ENCODE measurements around the gene EEFSEC. TPM values are rescaled to one million over a fixed set of nuclear protein-coding genes. Genes with fewer than 3 reads are reported as not detected.
A peak's percentile ranks its signal among the peaks of the same experiment; 100 is the strongest.
"Not testable (repeated sequence)": the region's sequence is repeated elsewhere in the genome, so short reads cannot be mapped to it uniquely, and the experiment has no call there.

Gene EEFSEC
- total RNA-seq, 2 donors from 2014 or later, result 14.0 to 14.7 TPM

DNA sequence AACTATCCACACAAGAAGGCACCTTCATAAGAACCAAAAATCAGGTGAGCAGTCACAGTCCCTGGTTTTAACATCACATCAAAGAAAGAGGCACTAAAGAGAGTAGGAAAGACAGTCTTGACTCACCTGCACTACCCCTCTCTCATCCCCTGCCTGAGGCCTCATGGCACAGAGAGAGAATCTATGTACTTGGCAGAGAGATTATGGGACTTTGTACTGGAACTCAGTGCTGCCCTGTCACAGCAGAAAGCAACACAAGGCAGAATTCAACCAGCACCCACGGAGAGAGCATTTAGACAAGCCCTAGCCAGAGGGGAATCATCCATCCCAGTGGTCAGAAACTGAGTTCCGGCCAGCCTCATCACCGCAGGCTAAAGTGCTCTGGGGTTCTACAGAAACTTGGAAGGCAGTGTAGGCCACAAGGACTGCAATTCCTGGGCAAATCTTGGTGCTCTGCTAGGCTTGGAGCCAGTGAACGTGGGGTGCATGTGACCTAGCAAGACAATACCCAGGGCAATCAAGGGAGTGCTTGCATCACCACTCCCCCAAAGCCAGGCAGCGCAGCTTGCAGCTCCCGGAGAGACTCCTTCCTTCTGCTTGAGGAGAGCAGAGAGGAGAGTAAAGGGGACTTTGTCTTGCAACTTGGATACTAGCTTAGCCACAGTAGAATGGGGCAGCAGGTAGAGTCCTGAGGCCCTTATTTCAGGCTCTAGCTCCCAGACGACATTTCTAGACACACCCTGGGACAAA is 21.2 kb upstream of the EEFSEC start:
- Mint-ChIP-seq H3K27ac (no peak overlapping the region), H3K4me1 (no peaks in the 10 kb centered on the region), H3K4me3 (no peak overlapping the region), H3K36me3 (ENCODE audit: low read depth) (peaks cover 3% of the 10 kb centered on the region), H3K27me3 (peaks cover 5% of the 10 kb centered on the region)
- no peak for ATAC-seq
- H3K9me3 ChIP-seq (ENCODE audit: control insufficient read depth, low read length, poor library complexity, severe bottlenecking), result no peaks in the 10 kb centered on the region
- no peak for DNase-seq

DNA sequence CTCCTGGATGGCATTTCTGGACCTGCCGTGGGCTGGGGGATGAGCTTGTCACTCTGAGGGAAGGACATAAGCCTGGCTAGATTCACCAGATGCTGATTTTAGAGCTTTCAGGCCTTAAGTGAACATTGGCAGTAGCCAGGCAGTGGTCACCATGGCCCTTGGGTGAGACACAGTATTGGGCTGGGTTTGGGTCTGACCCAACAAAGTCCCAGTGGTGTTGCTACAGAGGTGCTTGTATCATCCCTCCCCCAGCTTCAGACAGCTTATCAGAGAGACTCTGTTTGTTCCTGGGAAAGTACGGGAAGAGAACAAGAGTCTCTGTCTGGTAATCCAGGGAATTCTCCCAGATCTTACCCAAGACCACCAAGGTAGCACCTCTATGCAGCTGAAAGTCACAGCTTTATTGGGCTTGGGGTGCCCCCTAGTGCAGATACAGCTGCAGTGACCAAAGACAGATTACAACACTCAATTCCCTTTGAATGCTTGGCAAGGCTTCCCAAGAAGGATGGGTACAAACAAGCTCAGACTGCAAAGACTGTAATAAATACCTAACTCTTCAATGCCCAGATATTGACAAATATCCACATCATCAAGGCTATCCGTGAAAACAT is 19.9 kb upstream of the EEFSEC start:
- H3K27me3 Mint-ChIP-seq, result peaks cover 5% of the 10 kb centered on the region
- H3K27ac Mint-ChIP-seq, result no peak overlapping the region
- ATAC-seq (peak; percentile 71), DNase-seq (peak in 2 of 3 donors; percentile 19 to 43)
- H3K4me3 Mint-ChIP-seq, result no peak overlapping the region
- no peaks in the 10 kb centered on the region for H3K4me1 Mint-ChIP-seq
- peaks cover 3% of the 10 kb centered on the region for H3K36me3 Mint-ChIP-seq (ENCODE audit: low read depth)
- H3K9me3 ChIP-seq (ENCODE audit: control insufficient read depth, low read length, poor library complexity, severe bottlenecking), result no peaks in the 10 kb centered on the region

DNA sequence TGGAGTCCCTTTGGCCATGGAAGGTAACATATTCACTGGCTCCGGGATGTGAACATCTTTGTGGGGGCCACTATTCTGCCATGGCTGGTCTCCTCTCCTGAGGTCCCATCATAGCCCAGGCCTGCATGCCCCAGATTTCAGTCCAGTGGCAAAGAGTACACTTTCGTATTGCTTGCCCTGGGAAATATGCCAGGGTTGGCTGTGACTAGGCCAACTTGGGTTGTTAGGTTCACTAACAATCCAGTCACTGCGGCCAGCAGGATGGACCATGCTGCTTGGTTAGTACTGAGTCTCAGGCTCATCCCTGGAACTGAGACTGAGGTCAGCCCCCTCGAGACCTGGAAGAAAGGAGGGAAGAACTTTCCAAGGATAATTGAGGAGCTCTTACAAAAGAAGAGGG is 9.8 kb upstream of the EEFSEC start:
- H3K4me1 Mint-ChIP-seq, result no peaks in the 10 kb centered on the region
- no peak overlapping the region for H3K27ac Mint-ChIP-seq
- H3K9me3 ChIP-seq (ENCODE audit: control insufficient read depth, low read length, poor library complexity, severe bottlenecking), result no peaks in the 10 kb centered on the region
- no peak for DNase-seq
- peaks cover 7% of the 10 kb centered on the region for H3K36me3 Mint-ChIP-seq (ENCODE audit: low read depth)
- H3K4me3 Mint-ChIP-seq, result no peak overlapping the region
- no peak for ATAC-seq
- H3K27me3 Mint-ChIP-seq, result no peaks in the 10 kb centered on the region

DNA sequence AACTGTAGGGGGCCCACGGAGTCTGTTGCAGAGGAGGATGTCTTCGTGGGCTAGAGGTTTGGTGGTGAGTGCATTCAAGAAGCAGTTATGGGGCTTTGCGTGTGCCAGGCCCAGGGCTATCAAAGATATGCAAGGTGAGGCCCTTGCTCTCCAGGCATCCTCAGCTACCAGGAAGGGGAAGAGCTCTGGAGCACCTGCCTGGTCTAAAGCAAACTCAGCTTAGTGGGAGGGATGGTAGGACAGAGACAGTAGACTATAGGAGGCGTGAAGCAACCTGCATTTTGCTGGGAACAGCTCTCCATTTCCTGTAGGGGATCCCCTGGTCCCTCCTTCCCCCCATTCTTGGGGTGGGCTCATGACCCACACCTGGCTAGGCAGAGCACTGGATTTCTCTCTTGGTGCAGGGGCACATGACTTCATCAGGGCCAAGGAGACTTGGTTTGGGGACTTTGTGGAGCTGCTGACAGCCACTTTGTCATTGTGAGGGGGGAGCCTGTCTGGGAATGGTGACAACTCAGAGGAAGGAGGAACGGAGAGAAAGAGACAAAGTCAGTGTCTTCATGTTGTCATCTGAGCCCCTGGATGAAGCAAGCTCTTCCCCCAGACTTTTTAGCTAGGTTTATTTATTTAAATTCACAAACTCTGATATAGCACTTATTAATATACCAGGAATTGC is 8.6 kb upstream of the EEFSEC start:
- Mint-ChIP-seq H3K27ac (no peak overlapping the region), H3K27me3 (no peaks in the 10 kb centered on the region), H3K4me1 (no peaks in the 10 kb centered on the region), H3K36me3 (ENCODE audit: low read depth) (peaks cover 7% of the 10 kb centered on the region), H3K4me3 (no peak overlapping the region)
- no peak for DNase-seq
- no peaks in the 10 kb centered on the region for H3K9me3 ChIP-seq (ENCODE audit: control insufficient read depth, low read length, poor library complexity, severe bottlenecking)
- ATAC-seq, result no peak

DNA sequence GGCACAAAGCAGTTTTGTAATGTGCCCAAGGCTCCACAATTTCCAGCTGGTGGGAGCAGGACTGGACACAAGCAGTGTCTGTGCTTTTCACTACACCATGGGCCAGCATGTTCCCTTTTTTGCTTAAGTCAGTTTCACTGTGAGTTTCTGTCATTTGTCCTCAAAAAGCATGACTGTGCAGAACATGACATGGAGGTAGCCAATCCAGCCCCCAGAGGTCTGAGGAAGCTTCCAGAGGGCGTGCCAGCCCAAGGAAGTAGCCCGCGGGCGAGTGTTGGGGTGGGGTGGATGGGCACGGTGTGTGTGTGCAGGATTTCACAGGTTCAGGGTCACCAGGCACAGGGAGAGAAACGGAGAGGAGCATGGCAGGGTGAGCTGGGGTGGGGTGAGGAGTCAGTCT is 8.0 kb upstream of the EEFSEC start:
- ATAC-seq (peak; percentile 16), DNase-seq (no peak)
- no peaks in the 10 kb centered on the region for H3K27me3 Mint-ChIP-seq
- H3K36me3 Mint-ChIP-seq (ENCODE audit: low read depth), result peaks cover 7% of the 10 kb centered on the region
- no peak overlapping the region for H3K27ac Mint-ChIP-seq
- no peaks in the 10 kb centered on the region for H3K9me3 ChIP-seq (ENCODE audit: control insufficient read depth, low read length, poor library complexity, severe bottlenecking)
- peaks cover 3% of the 10 kb centered on the region for H3K4me1 Mint-ChIP-seq
- no peak overlapping the region for H3K4me3 Mint-ChIP-seq

DNA sequence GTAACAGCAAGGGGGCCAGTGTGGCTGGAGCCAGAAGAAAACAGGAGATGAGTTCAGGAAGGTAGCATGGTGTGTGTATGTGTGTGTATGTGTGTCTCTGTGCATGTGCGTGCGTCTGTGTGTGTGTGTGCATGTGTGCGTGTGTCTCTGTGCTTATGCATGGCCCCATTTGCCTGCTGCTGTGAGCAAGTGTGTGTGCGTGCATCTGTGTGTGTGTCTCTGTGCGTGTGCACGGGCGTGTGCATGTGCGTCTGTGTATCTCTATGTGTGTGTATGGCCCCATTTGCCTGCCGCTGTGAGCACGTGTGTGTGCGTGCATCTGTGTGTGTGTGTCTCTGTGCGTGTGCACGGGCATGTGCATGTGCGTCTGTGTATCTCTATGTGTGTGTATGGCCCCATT is 7.1 kb upstream of the EEFSEC start:
- Mint-ChIP-seq H3K27me3 (no peaks in the 10 kb centered on the region), H3K4me3 (no peak overlapping the region), H3K36me3 (ENCODE audit: low read depth) (peaks cover 7% of the 10 kb centered on the region), H3K4me1 (peaks cover 3% of the 10 kb centered on the region), H3K27ac (no peak overlapping the region)
- no peak for DNase-seq
- no peaks in the 10 kb centered on the region for H3K9me3 ChIP-seq (ENCODE audit: control insufficient read depth, low read length, poor library complexity, severe bottlenecking)
- ATAC-seq, result no peak

DNA sequence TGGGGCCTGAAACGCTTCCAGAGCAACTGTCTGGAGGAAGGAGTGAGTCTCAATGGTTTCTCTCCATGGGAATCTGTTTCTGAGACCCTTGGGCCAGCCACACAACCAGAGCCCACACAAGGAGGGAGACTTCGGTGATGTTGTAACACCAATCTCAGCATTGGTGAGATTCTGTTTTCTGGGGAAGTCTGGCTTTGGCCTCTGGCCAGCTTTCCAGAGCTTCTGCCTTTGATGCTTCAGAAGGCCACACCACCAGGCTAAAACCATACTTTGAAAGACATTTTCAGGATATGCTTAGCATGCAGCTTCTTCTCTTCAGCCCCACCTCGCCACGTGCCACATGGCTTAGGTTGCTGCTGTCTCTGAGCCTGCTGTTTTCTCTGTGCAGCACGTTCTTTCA is 3.6 kb upstream of the EEFSEC start:
- Mint-ChIP-seq H3K36me3 (ENCODE audit: low read depth) (peaks cover 10% of the 10 kb centered on the region), H3K4me3 (no peak overlapping the region), H3K4me1 (peaks cover 9% of the 10 kb centered on the region), H3K27ac (no peak overlapping the region), H3K27me3 (no peaks in the 10 kb centered on the region)
- no peaks in the 10 kb centered on the region for H3K9me3 ChIP-seq (ENCODE audit: control insufficient read depth, low read length, poor library complexity, severe bottlenecking)
- no peak for ATAC-seq
- DNase-seq, result no peak

DNA sequence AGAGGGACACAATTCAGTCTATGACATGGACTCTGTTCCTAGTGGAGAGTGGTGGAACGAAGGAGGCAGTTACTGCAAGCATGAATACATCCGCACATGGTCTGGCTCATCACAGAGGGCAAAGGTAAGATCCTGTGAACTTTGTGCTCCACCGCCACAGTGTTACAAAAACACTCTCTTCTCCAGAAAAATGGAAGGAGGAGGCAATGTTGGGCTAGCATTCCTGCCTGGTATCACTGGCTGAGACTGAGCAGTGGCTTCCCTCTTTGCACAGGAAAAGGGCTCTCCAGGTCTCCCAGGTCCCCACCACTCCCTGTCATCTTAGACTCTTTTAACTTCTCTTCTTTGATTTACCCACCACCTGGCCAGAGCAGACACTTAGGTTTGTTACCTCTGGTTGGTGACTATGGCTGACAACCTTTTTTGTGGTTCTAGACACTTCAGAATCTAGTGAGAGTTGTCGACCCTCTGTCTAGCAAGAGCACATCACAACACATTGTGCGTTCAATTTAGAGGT is 1.5 kb upstream of the EEFSEC start:
- no peak overlapping the region for H3K4me3 Mint-ChIP-seq
- no peaks in the 10 kb centered on the region for H3K9me3 ChIP-seq (ENCODE audit: control insufficient read depth, low read length, poor library complexity, severe bottlenecking)
- H3K27ac Mint-ChIP-seq, result peak overlapping the region; percentile 62
- H3K36me3 Mint-ChIP-seq (ENCODE audit: low read depth), result peaks cover 5% of the 10 kb centered on the region
- H3K27me3 Mint-ChIP-seq, result no peaks in the 10 kb centered on the region
- peaks cover 15% of the 10 kb centered on the region for H3K4me1 Mint-ChIP-seq
- DNase-seq (no peak), ATAC-seq (no peak)

DNA sequence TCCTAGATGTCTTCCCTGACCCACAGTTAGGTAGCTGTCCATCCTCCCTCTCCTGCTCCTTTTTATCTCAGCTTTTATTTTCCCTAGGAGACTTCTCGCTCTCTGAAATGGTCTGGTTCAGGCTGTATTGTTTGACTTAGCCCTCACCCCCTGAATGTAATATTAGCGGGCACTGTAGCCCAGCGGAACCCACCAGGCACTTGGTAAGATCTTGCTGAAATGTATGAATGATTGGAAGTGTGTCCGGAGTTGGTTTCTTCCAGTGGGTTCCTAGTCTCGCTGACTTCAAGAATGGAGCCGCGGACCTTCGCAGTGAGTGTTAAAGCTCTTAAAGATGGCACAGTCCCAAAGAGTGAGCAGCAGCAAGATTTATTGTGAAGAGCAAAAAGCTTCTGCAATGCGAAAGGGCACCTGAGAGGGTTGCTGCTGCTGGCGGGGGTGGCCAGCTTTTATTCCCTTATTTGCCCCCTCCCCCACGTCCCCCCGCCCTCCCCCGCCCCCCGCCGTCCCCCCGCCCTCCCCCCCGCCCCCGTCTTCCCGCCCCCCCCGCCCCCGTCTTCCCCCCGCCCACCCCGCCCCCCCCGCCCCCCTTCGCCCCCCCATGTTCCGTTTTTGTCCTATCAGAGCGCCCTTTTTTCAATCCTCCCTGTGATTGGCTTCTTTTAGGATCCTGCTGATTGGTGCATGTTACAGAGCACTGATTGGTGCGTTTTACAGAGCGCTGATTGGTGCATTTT is 694 bp upstream of the EEFSEC start:
- Mint-ChIP-seq H3K36me3 (ENCODE audit: low read depth) (peaks cover 8% of the 10 kb centered on the region), H3K4me1 (peaks cover 15% of the 10 kb centered on the region), H3K27ac (peak overlapping the region; percentile 78), H3K27me3 (no peaks in the 10 kb centered on the region), H3K4me3 (peak overlapping the region; percentile 89)
- ATAC-seq (peak; percentile 79), DNase-seq (no peak)
- no peaks in the 10 kb centered on the region for H3K9me3 ChIP-seq (ENCODE audit: control insufficient read depth, low read length, poor library complexity, severe bottlenecking)

DNA sequence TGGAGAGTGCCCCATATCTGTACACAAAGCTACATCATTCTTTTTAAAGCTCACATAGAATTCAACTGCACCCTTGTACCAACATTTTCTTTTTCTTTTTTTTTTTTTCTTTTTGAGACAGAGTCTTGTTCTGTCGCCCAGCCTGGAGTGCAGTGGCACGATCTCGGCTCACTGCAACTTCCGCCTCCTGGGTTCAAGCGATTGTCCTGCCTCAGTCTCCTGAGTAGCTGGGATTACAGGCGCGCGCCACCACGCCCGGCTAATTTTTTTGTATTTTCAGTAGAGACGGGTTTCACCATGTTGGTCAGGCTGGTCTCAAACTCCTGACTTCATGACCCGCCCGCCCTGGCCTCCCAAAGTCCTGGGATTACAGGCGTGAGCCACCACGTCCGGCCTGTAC is 1.1 kb downstream of the EEFSEC start:
- Mint-ChIP-seq H3K27ac (peak overlapping the region; percentile 78), H3K4me3 (peak overlapping the region; percentile 89), H3K36me3 (ENCODE audit: low read depth) (peaks cover 10% of the 10 kb centered on the region), H3K4me1 (peaks cover 21% of the 10 kb centered on the region)
- not testable (repeated sequence) for DNase-seq; H3K9me3 ChIP-seq (ENCODE audit: control insufficient read depth, low read length, poor library complexity, severe bottlenecking); H3K27me3 Mint-ChIP-seq; ATAC-seq

DNA sequence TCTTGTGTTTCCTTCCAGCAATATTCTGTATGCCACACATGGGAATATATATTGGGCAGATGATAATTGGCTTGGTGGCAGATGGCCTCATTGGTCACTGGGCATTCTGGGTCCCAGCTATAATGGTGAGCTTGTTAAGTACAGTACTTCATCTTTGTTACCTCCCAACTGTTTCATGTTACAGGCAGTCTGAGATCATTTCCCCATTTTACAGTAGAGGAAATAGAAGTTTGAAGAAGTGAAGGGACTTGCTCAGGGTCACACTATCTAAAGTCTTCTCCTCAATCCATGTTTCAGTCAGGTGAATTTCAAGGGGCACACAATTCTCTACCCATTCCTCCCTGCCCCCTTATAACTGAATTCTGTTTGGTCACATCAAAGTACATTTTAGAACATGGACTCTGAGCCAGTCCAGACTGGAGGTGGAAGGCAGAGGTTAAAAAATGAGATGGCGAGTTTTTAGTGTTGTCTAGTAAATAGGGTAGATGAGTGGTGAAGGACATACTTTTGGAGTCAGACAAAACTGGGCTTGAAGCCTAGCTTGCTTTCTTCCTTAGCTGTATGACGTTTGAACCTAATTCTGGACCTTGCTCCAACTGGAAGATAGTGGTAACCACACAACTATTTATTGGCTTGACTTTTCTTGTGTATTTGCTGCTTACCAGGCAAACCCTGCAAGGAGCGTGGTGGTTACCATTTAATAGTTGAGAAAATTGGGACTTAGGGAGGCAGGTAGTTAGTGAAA is 2.5 kb downstream of the EEFSEC start:
- no peak overlapping the region for H3K4me3 Mint-ChIP-seq
- no peaks in the 10 kb centered on the region for H3K27me3 Mint-ChIP-seq
- peaks cover 15% of the 10 kb centered on the region for H3K36me3 Mint-ChIP-seq (ENCODE audit: low read depth)
- H3K4me1 Mint-ChIP-seq, result peaks cover 25% of the 10 kb centered on the region
- H3K27ac Mint-ChIP-seq, result no peak overlapping the region
- ATAC-seq (no peak), DNase-seq (no peak)
- H3K9me3 ChIP-seq (ENCODE audit: control insufficient read depth, low read length, poor library complexity, severe bottlenecking), result no peaks in the 10 kb centered on the region

DNA sequence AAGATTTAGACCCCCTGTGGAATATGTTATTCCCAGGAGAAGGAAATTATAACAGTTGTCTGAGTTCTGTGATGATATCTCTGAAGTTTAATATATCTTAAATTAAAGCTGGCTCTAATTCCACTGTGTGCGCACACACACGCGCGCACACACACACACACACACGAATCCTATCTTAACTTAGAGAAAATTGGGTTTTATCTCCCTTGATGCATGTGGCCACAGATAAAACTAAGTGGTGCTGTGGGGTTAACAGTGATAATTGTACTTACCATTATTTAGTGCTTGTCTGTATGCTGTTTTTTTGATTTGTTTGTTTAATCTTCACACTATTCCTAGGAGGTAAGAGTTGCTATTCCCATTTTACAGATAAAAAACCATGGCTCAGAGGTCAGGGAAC is 7.4 kb downstream of the EEFSEC start:
- no peak for ATAC-seq
- no peak overlapping the region for H3K4me3 Mint-ChIP-seq
- no peak overlapping the region for H3K27ac Mint-ChIP-seq
- DNase-seq, result no peak
- no peaks in the 10 kb centered on the region for H3K9me3 ChIP-seq (ENCODE audit: control insufficient read depth, low read length, poor library complexity, severe bottlenecking)
- peaks cover 16% of the 10 kb centered on the region for H3K36me3 Mint-ChIP-seq (ENCODE audit: low read depth)
- H3K4me1 Mint-ChIP-seq, result peaks cover 39% of the 10 kb centered on the region
- H3K27me3 Mint-ChIP-seq, result no peaks in the 10 kb centered on the region

Measured in T-helper 17 cell (primary cell).